Testis (tissue), 5 donors: ENCODE data around the gene EEIG2. TPM values are rescaled to one million over a fixed set of nuclear protein-coding genes. Genes with fewer than 3 reads are reported as not detected.
"Not testable (repeated sequence)": the region's sequence is repeated elsewhere in the genome, so short reads cannot be mapped to it uniquely, and the experiment has no call there.

ENCODE experiments used
- DNase-seq: peaks from one replicate; pipeline ENCODE4 v3.0.0-alpha.2; 2019
- H3K27ac ChIP-seq, 2 donors: fragments of 200-600 bp; sonication (generic); one replicate each; pipeline ENCODE4 v1.5.1; 2019
- H3K27me3 ChIP-seq: fragments of 200-600 bp; sonication (generic); one replicate; pipeline ENCODE4 v1.5.1; 2019
- H3K36me3 ChIP-seq: fragments of 200-600 bp; sonication (generic); one replicate; pipeline ENCODE4 v1.5.1; 2017; ENCODE audit warnings: low read depth; ENCODE audit errors: missing control alignments
- H3K4me1 ChIP-seq: fragments of 200-600 bp; sonication (generic); one replicate; pipeline ENCODE4 v1.5.1; 2019
- H3K4me3 ChIP-seq, 2 donors: fragments of 200-600 bp; sonication (generic); one replicate each; pipeline ENCODE4 v1.5.1; 2017 to 2019
- H3K9me3 ChIP-seq: fragments of 200-600 bp; sonication (generic); one replicate; pipeline ENCODE4 v1.5.1; 2017
- CTCF ChIP-seq, 3 experiments: fragments of 450-650 bp in 2 of 3; fragments of 200-600 bp in 1 of 3; sonication (generic) in 1 of 3; IDR thresholded peaks; one replicate each; pipeline ENCODE4 v1.5.1; 2016 to 2019; ENCODE audit warnings: antibody characterized with exemption in 3 of 3, mild to moderate bottlenecking in 2 of 3, moderate library complexity in 1 of 3
- POLR2A ChIP-seq: fragments of 450-650 bp; IDR thresholded peaks from one replicate; pipeline ENCODE4 v1.6.1; 2017; ENCODE audit warnings: antibody characterized with exemption, mild to moderate bottlenecking, moderate library complexity
- WGBS, 2 donors: methylation state at CpG; one replicate each; pipeline ENCODE4 v1.1.5; 2018; 5-methylcytosine and 5-hydroxymethylcytosine counted together
- intact Hi-C: fragments of 100-400 bp; cut with DNase I; formaldehyde crosslinking; loops from one replicate; pipeline ENCODE4 v1.15.1; 2023; ENCODE audit warnings: low total_unique reads
- long read RNA-seq, 2 donors: transcript quantifications; one replicate each; lab custom pipeline, GENCODE V29; 2026
- polyA plus RNA-seq: library from polyadenylated mRNA; stranded (reverse); fragments of 350-450 nt; fragmentation: Illumina TruSeq; extraction: RNeasy Lipid Tissue Mini Kit (QIAGEN cat#74804); gene quantifications from one replicate; pipeline ENCODE4 v1.2.3, GENCODE V29; 2014; ENCODE audit warnings: low read depth, low replicate concordance; ENCODE audit not compliant: insufficient read depth
- total RNA-seq, 2 donors: library from RNA; depleted of rRNA; stranded (reverse); fragments of >200 nt; gene quantifications; one replicate each; pipeline ENCODE4 v1.2.3, GENCODE V29; 2016

EEIG2 gene
- 10 to 100 TPM; 14.7 to 20.6 TPM for total RNA-seq
- polyA plus RNA-seq: 11.6 TPM
- long read RNA-seq, donor 1, full-length matches to known transcripts: 4 of 4 reads
- long read RNA-seq, donor 1, partial matches to known transcripts: 0 of 4 reads
- long read RNA-seq, donor 1, other reads (novel, unspliced or antisense): 0 of 4 reads
- long read RNA-seq, donor 2, full-length matches to known transcripts: 2 of 2 reads
- long read RNA-seq, donor 2, partial matches to known transcripts: 0 of 2 reads
- long read RNA-seq, donor 2, other reads (novel, unspliced or antisense): 0 of 2 reads

GRCh38 chr1:108559215-108560186, at the start of gene EEIG2:
Gene EEIG2, plus strand, starts transcription at chr1:108560100. Its CDS starts 329 bp downstream, at chr1:108560429.
- Histone ChIP-seq H3K36me3 (no peaks in the 10 kb centered on the region), H3K27ac (peak within 1 kb of the TSS; percentile 78 to 80), H3K9me3 (no peaks in the 10 kb centered on the region), H3K27me3 (no peaks in the 10 kb centered on the region), H3K4me3 (peak within 1 kb of the TSS; percentile 66 to 79), H3K4me1 (peaks cover 5% of the 10 kb centered on the region)
- TF ChIP-seq CTCF (IDR thresholded peaks at IDR 0.05) (peak; percentile 81 to 95 (median 85)), POLR2A (no peak)
- 9 to 12% methylated on average over 28 to 57 of the region's 59 CpGs for WGBS, 2 donors
- DNase-seq: peak; percentile 88
- intact Hi-C loops: no loop called here

DNA sequence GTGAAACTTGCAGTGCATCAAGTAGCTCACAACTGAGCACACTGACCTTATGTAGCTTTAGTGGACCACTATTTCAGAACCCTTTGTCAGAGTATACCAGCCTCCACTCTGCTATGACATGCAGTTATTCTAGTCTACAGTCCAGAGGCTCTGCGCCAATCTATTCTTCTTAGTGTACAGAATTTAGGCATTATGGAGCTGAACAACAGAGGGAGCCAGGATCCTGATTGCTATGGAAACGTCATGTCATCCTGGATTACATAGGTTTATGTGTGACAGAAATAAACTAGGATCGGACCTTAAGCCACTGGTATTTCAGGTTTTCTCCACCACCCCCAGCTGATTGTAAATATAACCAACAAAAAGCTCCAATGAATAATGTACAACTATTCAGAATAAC, 48.1 kb upstream of the EEIG2 start:
- H3K27me3 ChIP-seq: no peaks in the 10 kb centered on the region
- TF ChIP-seq POLR2A: no peak
- no peaks in the 10 kb centered on the region for H3K36me3 ChIP-seq

GRCh38 chr1:108512239-108513043, 47.5 kb upstream of the EEIG2 start:
- Histone ChIP-seq H3K27me3 (no peaks in the 10 kb centered on the region), H3K9me3 (no peaks in the 10 kb centered on the region), H3K27ac (no peak overlapping the region), H3K4me1 (no peaks in the 10 kb centered on the region), H3K4me3 (no peak overlapping the region), H3K36me3 (no peaks in the 10 kb centered on the region)
- 60 to 65% methylated on average over 6 of the region's 6 CpGs for WGBS, 2 donors
- no peak for DNase-seq
- TF ChIP-seq CTCF (IDR thresholded peaks at IDR 0.05) (peak; percentile 73 to 77 (median 74)), POLR2A (no peak)
- intact Hi-C loops: loop anchor here (5.0 kb wide), 1 partner anchor 135 kb away; no protein-coding TSS in a partner anchor

More for the DNA sequence above, 48.1 kb upstream of the EEIG2 start:
- DNase-seq: no peak
- Histone ChIP-seq H3K4me3 (no peak overlapping the region), H3K4me1 (no peaks in the 10 kb centered on the region), H3K9me3 (no peaks in the 10 kb centered on the region), H3K27ac (no peak overlapping the region)
- intact Hi-C loops: loop anchor here (5.0 kb wide), 1 partner anchor 136 kb away; no protein-coding TSS in a partner anchor
- 66 to 72% methylated on average over 3 of the region's 3 CpGs for WGBS, 2 donors

GRCh38 chr1:108513044-108513415, 46.9 kb upstream of the EEIG2 start:
- Histone ChIP-seq H3K27ac (no peak overlapping the region), H3K4me3 (no peak overlapping the region), H3K4me1 (no peaks in the 10 kb centered on the region), H3K9me3 (no peaks in the 10 kb centered on the region), H3K36me3 (no peaks in the 10 kb centered on the region), H3K27me3 (no peaks in the 10 kb centered on the region)
- intact Hi-C loops: loop anchor here (5.0 kb wide), 1 partner anchor 134 kb away; no protein-coding TSS in a partner anchor
- 72 to 73% methylated on average over 2 of the region's 2 CpGs for WGBS, 2 donors
- DNase-seq: no peak
- no peak for TF ChIP-seq CTCF (IDR thresholded peaks at IDR 0.05)
- no peak for TF ChIP-seq POLR2A

GRCh38 chr1:108513914-108514313, 46.0 kb upstream of the EEIG2 start:
- WGBS, 2 donors: 90 to 93% methylated on average over 2 of the region's 2 CpGs
- H3K27me3 ChIP-seq, DNase-seq, H3K9me3 ChIP-seq, H3K4me1 ChIP-seq, H3K27ac ChIP-seq, H3K4me3 ChIP-seq, H3K36me3 ChIP-seq: not testable (repeated sequence)
- intact Hi-C loops: loop anchor here (5.0 kb wide), 1 partner anchor 133 kb away; no protein-coding TSS in a partner anchor

DNA sequence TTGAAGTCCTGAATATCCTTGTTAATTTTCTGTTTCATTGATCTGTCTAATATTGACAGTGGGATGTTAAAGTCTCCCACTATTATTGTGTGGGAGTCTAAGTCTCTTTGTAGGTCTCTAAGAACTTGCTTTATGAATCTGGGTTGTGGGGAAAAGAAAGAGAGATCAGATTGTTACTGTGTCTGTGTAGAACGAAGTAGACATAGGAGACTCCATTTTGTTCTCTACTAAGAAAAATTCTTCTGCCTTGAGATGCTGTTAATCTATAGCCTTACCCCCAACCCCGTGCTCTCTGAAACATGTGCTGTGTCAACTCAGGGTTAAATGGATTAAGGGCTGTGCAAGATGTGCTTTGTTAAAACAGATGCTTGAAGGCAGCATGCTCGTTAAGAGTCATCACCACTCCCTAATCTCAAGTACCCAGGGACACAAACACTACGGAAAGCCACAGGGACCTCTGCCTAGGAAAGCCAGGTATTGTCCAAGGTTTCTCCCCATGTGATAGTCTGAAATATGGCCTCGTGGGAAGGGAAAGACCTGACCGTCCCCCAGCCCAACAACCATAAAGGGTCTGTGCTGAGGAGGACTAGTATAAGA, 42.5 kb upstream of the EEIG2 start:
- H3K27ac ChIP-seq, intact Hi-C loops, H3K4me3 ChIP-seq, H3K36me3 ChIP-seq, H3K9me3 ChIP-seq, H3K27me3 ChIP-seq, H3K4me1 ChIP-seq, DNase-seq: not testable (repeated sequence)
- WGBS, 2 donors: 59 to 75% methylated on average over 6 of the region's 6 CpGs
